Omental fat pad (tissue), 4 donors: ENCODE results near the gene KANSL1L. TPM values are rescaled to one million over a fixed set of nuclear protein-coding genes. Genes with fewer than 3 reads are reported as not detected.

Source experiments
- ATAC-seq: fragments of 150-250 bp; one replicate; pipeline ENCODE4 v1.9.1; 2016; ENCODE audit warnings: mild to moderate bottlenecking, moderate library complexity; ENCODE audit not compliant: low FRiP score
- DNase-seq: peaks from one replicate; pipeline ENCODE4 v3.0.0-alpha.2; 2019; ENCODE audit warnings: low spot score
- CTCF ChIP-seq, 3 donors: fragments of 450-650 bp; IDR thresholded peaks; one replicate each; pipeline ENCODE4 v1.5.1; 2016 to 2017; ENCODE audit warnings: antibody characterized with exemption in 3 of 3, mild to moderate bottlenecking in 3 of 3, moderate library complexity in 2 of 3
- total RNA-seq, 4 donors: library from RNA; depleted of rRNA; stranded (reverse); fragments of >200 nt; gene quantifications; one replicate each; pipeline ENCODE4 v1.1.0, GENCODE V29; 2016

The KANSL1L gene
- total RNA-seq, 4 donors from 2014 or later: 12.5 to 48.5 (median 24.4) TPM

- TF ChIP-seq CTCF (IDR thresholded peaks at IDR 0.05): no peak
- DNase-seq (no peak), ATAC-seq (no peak)
Observed at GRCh38 chr2:210050885-210051284, 120.3 kb downstream of the KANSL1L start.

GRCh38 chr2:210049831-210050230 lies 121.4 kb downstream of the KANSL1L start:
- ATAC-seq (no peak), DNase-seq (no peak)
- TF ChIP-seq CTCF (IDR thresholded peaks at IDR 0.05): no peak

GRCh38 chr2:210046851-210047500 lies 124.2 kb downstream of the KANSL1L start:
- no peak for DNase-seq
- ATAC-seq: no peak
- TF ChIP-seq CTCF (IDR thresholded peaks at IDR 0.05): no peak

GRCh38 chr2:210038078-210038477 lies 133.1 kb downstream of the KANSL1L start:
- ATAC-seq: no peak
- no peak for TF ChIP-seq CTCF (IDR thresholded peaks at IDR 0.05)
- no peak for DNase-seq

- TF ChIP-seq CTCF (IDR thresholded peaks at IDR 0.05): no peak
- ATAC-seq (no peak), DNase-seq (no peak)
Observed at GRCh38 chr2:210035679-210036078, 135.5 kb downstream of the KANSL1L start.

GRCh38 chr2:210034087-210034683 lies 137.0 kb downstream of the KANSL1L start:
- TF ChIP-seq CTCF (IDR thresholded peaks at IDR 0.05): no peak
- DNase-seq: no peak
- ATAC-seq: no peak

GRCh38 chr2:210028178-210028577 lies 143.0 kb downstream of the KANSL1L start:
- TF ChIP-seq CTCF (IDR thresholded peaks at IDR 0.05): no peak
- DNase-seq: no peak
- ATAC-seq: no peak
